ENCODE data around the gene TMEM121.

TMEM121 gene

GRCh38 chr14:105525326-105525725, 1.1 kb upstream of the TMEM121 start:
- H3K36me3 ChIP-seq (ENCODE audit: control insufficient read depth, insufficient read depth, low read length), result no peaks in the 10 kb centered on the region
- H3K4me1 ChIP-seq (ENCODE audit: control insufficient read depth, insufficient read depth, low read length, poor library complexity, severe bottlenecking), result peaks cover 5% of the 10 kb centered on the region
- H3K9me3 ChIP-seq (ENCODE audit: control insufficient read depth, low read length), result no peaks in the 10 kb centered on the region
- no peak overlapping the region for H3K4me3 ChIP-seq (ENCODE audit: extremely low read depth, insufficient read depth, low read length, poor library complexity, severe bottlenecking)
- 83 to 86% methylated on average over 6 of the region's 9 CpGs for WGBS, 2 experiments (ENCODE audit: insufficient coverage in 2 of 2)
- H3K27ac ChIP-seq (ENCODE audit: low read depth, low read length, severe bottlenecking), result no peak overlapping the region

- H3K9me3 ChIP-seq (ENCODE audit: control insufficient read depth, low read length), result no peaks in the 10 kb centered on the region
- 31 to 34% methylated on average over 24 to 29 of the region's 48 CpGs for WGBS, 2 experiments (ENCODE audit: insufficient coverage in 2 of 2)
These were observed 495 bp downstream of the TMEM121 start for GRCh38 chr14:105526776-105527380.

DNA sequence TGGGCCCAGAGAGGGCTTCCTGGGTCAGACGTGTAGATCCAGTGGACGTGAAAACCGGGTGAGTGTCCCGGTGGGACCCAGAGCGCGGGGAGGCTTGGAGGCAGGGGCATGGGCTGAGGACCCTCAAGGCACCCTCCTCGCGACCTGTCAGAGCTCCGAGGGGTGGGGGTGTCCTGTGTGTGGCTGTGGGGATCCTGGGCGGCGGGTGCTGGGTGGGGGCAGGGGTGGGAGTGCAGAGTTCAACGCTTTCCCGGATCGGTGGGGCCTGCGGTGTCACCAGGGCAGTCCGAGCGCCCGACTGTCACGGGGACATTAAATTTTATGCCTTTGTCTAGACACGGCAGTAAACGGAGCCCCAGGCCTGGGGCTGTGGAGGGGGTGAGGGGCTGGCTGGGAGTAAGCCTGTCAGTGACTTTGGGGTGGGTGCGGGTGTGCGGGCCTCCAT, 1.0 kb downstream of the TMEM121 start:
- Histone ChIP-seq H3K4me1 (ENCODE audit: control insufficient read depth, insufficient read depth, low read length, poor library complexity, severe bottlenecking) (peaks cover 5% of the 10 kb centered on the region), H3K36me3 (ENCODE audit: control insufficient read depth, insufficient read depth, low read length) (no peaks in the 10 kb centered on the region), H3K27ac (ENCODE audit: low read depth, low read length, severe bottlenecking) (no peak overlapping the region), H3K4me3 (ENCODE audit: extremely low read depth, insufficient read depth, low read length, poor library complexity, severe bottlenecking) (peak overlapping the region; percentile 50), H3K9me3 (ENCODE audit: control insufficient read depth, low read length) (no peaks in the 10 kb centered on the region)
- WGBS, 2 experiments (ENCODE audit: insufficient coverage in 2 of 2), result 76 to 78% methylated on average over 12 to 13 of the region's 23 CpGs

More at GRCh38 chr14:105526776-105527380, 495 bp downstream of the TMEM121 start:
- peaks cover 5% of the 10 kb centered on the region for H3K4me1 ChIP-seq (ENCODE audit: control insufficient read depth, insufficient read depth, low read length, poor library complexity, severe bottlenecking)
- H3K4me3 ChIP-seq (ENCODE audit: extremely low read depth, insufficient read depth, low read length, poor library complexity, severe bottlenecking), result peak overlapping the region; percentile 50
- no peak overlapping the region for H3K27ac ChIP-seq (ENCODE audit: low read depth, low read length, severe bottlenecking)
- no peaks in the 10 kb centered on the region for H3K36me3 ChIP-seq (ENCODE audit: control insufficient read depth, insufficient read depth, low read length)

DNA sequence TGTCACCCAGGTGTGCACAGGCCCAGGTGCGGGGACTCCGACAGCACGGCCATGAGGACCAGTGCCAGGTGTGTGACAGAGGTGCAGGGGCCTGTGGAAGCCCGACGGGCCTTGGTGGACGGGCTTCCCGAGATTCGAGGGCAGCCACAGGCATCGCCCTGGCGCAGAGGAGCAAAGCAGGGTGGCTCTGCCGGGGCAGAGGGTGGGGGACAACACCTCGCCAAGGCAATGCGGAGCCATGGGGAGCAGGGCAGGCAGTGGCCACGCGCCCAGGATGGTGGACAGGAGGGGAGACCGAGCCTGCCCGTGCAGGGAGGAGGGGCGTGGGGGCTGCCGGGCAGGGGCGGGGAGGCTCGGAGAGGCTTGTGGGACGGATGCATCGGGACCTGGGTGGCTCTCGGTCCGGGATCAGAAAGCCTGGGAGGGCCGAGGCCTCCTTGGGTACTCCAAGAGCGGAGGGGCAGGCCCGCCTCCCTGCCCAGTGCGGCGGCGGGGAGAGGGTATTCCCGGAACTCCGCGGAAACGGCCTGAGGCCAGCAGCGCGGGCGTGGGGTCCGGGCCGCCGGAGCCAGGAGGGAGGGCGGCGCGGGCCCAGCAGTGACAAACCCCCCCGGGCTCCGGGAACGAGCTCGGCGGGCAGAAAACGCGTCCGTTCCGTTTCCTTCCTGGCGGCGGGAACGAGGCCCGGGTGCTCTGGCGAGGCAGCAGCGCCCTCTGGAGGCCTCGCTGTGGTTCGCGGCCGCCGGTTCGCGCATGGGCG, 1.6 kb downstream of the TMEM121 start:
- Histone ChIP-seq H3K4me1 (ENCODE audit: control insufficient read depth, insufficient read depth, low read length, poor library complexity, severe bottlenecking) (peaks cover 5% of the 10 kb centered on the region), H3K36me3 (ENCODE audit: control insufficient read depth, insufficient read depth, low read length) (no peaks in the 10 kb centered on the region), H3K9me3 (ENCODE audit: control insufficient read depth, low read length) (no peaks in the 10 kb centered on the region), H3K27ac (ENCODE audit: low read depth, low read length, severe bottlenecking) (no peak overlapping the region), H3K4me3 (ENCODE audit: extremely low read depth, insufficient read depth, low read length, poor library complexity, severe bottlenecking) (peak overlapping the region; percentile 50)
- WGBS, 2 experiments (ENCODE audit: insufficient coverage in 2 of 2), result 30 to 31% methylated on average over 50 to 55 of the region's 67 CpGs

DNA sequence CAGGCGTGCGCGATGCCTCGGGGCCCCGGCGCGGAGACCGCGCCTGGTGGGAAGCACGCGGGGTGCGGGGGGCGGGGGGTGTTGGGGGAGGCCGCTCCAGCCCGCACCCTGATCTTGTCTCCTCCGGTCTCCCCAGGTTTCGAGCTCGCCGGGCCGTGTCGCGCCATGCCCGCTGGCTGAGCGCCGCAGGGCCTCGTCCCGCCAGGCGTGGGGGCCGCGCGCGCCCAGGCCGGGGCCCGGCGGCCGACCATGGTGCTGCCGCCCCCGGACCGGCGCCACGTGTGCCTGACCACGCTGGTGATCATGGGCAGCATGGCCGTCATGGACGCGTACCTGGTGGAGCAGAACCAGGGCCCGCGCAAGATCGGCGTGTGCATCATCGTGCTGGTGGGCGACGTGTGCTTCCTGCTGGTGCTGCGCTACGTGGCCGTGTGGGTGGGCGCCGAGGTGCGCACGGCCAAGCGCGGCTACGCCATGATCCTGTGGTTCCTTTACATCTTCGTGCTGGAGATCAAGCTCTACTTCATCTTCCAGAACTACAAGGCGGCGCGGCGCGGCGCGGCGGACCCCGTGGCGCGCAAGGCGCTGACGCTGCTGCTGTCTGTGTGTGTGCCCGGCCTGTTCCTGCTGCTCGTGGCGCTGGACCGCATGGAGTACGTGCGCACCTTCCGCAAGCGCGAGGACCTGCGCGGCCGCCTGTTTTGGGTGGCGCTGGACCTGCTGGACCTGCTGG, 2.4 kb downstream of the TMEM121 start:
- WGBS, 2 experiments (ENCODE audit: insufficient coverage in 2 of 2), result 71 to 73% methylated on average over 73 to 74 of the region's 89 CpGs

GRCh38 chr14:105529319-105529568, 2.9 kb downstream of the TMEM121 start:
- peaks cover 5% of the 10 kb centered on the region for H3K4me1 ChIP-seq (ENCODE audit: control insufficient read depth, insufficient read depth, low read length, poor library complexity, severe bottlenecking)
- no peak overlapping the region for H3K27ac ChIP-seq (ENCODE audit: low read depth, low read length, severe bottlenecking)
- WGBS, 2 experiments (ENCODE audit: insufficient coverage in 2 of 2), result 96 to 97% methylated on average over 24 of the region's 24 CpGs
- H3K36me3 ChIP-seq (ENCODE audit: control insufficient read depth, insufficient read depth, low read length), result no peaks in the 10 kb centered on the region
- no peak overlapping the region for H3K4me3 ChIP-seq (ENCODE audit: extremely low read depth, insufficient read depth, low read length, poor library complexity, severe bottlenecking)
- no peaks in the 10 kb centered on the region for H3K9me3 ChIP-seq (ENCODE audit: control insufficient read depth, low read length)

More for the DNA sequence above, 2.4 kb downstream of the TMEM121 start:
- Histone ChIP-seq H3K4me1 (ENCODE audit: control insufficient read depth, insufficient read depth, low read length, poor library complexity, severe bottlenecking) (peaks cover 5% of the 10 kb centered on the region), H3K36me3 (ENCODE audit: control insufficient read depth, insufficient read depth, low read length) (no peaks in the 10 kb centered on the region), H3K27ac (ENCODE audit: low read depth, low read length, severe bottlenecking) (no peak overlapping the region), H3K9me3 (ENCODE audit: control insufficient read depth, low read length) (no peaks in the 10 kb centered on the region), H3K4me3 (ENCODE audit: extremely low read depth, insufficient read depth, low read length, poor library complexity, severe bottlenecking) (peak overlapping the region; percentile 50)

GRCh38 chr14:105529569-105530284, 3.3 kb downstream of the TMEM121 start:
- H3K9me3 ChIP-seq (ENCODE audit: control insufficient read depth, low read length), result no peaks in the 10 kb centered on the region
- no peak overlapping the region for H3K4me3 ChIP-seq (ENCODE audit: extremely low read depth, insufficient read depth, low read length, poor library complexity, severe bottlenecking)
- H3K27ac ChIP-seq (ENCODE audit: low read depth, low read length, severe bottlenecking), result no peak overlapping the region
- no peaks in the 10 kb centered on the region for H3K36me3 ChIP-seq (ENCODE audit: control insufficient read depth, insufficient read depth, low read length)
- H3K4me1 ChIP-seq (ENCODE audit: control insufficient read depth, insufficient read depth, low read length, poor library complexity, severe bottlenecking), result peaks cover 5% of the 10 kb centered on the region
- WGBS, 2 experiments (ENCODE audit: insufficient coverage in 2 of 2), result 91 to 92% methylated on average over 40 to 60 of the region's 63 CpGs

DNA sequence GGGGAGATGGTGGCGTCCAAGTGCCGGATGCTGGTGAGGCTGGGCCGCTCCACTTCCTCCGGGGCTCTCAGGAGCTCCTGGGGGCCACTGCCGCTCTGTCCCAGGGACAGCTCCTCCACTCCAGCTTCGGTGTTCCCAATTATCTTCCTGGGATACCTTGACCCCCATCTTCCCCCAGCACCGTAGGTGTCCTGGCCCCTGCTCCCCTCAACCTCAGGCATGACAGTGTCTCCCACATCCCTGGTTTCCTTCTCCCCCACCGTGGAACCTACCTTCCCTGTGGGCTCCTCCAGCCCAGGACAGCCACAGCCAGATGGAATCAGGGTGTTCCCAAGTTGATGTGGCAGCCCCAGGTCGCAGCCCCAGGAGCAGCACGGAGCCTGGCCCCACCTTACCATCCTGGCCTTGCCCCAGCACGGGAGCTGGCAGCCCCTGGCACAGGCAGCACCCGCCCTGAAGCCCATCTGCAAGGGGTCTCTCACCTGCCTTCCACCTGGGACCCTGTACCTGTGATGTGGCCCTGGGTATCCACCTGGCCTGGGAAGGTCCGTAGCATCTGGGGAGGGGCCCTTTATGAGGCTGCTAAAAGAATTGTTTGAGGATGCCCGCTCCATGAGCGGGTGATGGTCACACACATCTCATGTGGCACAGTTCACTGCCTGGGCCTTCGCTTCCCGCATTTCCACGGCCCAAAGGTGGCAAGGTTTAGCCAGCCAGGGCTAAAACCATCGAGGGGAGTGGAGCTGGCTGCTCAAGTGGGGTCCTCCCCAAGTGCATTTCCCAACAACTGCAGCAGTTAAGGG, 4.1 kb downstream of the TMEM121 start:
- no peaks in the 10 kb centered on the region for H3K36me3 ChIP-seq (ENCODE audit: control insufficient read depth, insufficient read depth, low read length)
- no peak overlapping the region for H3K27ac ChIP-seq (ENCODE audit: low read depth, low read length, severe bottlenecking)
- no peaks in the 10 kb centered on the region for H3K9me3 ChIP-seq (ENCODE audit: control insufficient read depth, low read length)
- peaks cover 5% of the 10 kb centered on the region for H3K4me1 ChIP-seq (ENCODE audit: control insufficient read depth, insufficient read depth, low read length, poor library complexity, severe bottlenecking)
- 78 to 84% methylated on average over 15 to 18 of the region's 19 CpGs for WGBS, 2 experiments (ENCODE audit: insufficient coverage in 2 of 2)
- no peak overlapping the region for H3K4me3 ChIP-seq (ENCODE audit: extremely low read depth, insufficient read depth, low read length, poor library complexity, severe bottlenecking)

DNA sequence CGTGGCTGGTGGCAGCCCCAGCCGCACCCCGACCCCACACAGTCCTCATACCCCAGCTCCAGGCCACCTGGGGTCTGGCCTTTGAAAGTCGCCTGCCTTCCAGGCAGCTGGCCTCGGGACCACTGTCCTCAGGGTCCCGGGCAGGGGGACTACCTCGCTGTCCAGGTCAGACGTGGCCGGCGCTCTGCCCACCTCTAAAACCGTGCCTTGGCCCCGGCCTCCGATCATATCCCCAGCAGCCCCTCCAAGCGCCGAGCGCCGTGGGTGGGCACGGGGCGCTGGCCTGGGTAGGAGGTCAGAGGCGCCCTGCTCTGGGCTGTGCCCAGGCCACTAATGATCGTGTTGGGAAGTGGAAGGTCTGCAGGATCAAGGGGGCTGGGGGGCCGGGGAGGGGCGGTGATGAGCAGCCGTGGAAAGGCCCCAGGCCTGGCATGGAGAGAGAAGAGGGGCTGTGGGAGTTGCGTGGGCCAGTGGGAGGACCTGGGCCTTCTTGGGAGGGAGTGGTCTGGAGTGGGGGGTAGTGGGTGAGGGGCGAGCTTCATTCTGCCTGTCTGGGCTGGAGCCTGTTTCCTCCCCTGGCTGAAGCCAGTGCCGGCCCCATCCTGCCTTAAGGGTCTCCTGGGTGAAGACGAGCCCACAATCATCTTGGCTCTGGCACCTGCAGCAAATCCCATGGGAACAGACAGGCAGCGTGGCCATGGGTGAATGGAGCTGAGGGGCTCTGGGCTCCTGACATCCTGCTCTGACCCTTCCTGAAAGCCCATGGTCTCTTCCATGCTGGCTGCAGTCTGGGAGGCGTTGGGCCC, 4.9 kb downstream of the TMEM121 start:
- Histone ChIP-seq H3K4me3 (ENCODE audit: extremely low read depth, insufficient read depth, low read length, poor library complexity, severe bottlenecking) (no peak overlapping the region), H3K36me3 (ENCODE audit: control insufficient read depth, insufficient read depth, low read length) (no peaks in the 10 kb centered on the region), H3K9me3 (ENCODE audit: control insufficient read depth, low read length) (no peaks in the 10 kb centered on the region), H3K27ac (ENCODE audit: low read depth, low read length, severe bottlenecking) (no peak overlapping the region), H3K4me1 (ENCODE audit: control insufficient read depth, insufficient read depth, low read length, poor library complexity, severe bottlenecking) (no peaks in the 10 kb centered on the region)
- WGBS, 2 experiments (ENCODE audit: insufficient coverage in 2 of 2), result 81 to 85% methylated on average over 25 to 26 of the region's 30 CpGs
